HFFc6 (cell line): Measurements from ENCODE around the gene CDH23. TPM values are rescaled to one million over a fixed set of nuclear protein-coding genes. Genes with fewer than 3 reads are reported as not detected.
A peak's percentile ranks its signal among the peaks of the same experiment; 100 is the strongest.

Source experiments
- DNase-seq: peaks from one replicate; pipeline ENCODE4 v3.0.0-alpha.2; 2018
- H3K27ac Mint-ChIP-seq: 2 replicates; pipeline ENCODE4 v1.8.0; 2020; ENCODE audit warnings: mild to moderate bottlenecking, mixed read lengths
- H3K27me3 Mint-ChIP-seq: 2 replicates; pipeline ENCODE4 v1.8.0; 2021; ENCODE audit warnings: mild to moderate bottlenecking, moderate library complexity, mixed read lengths; ENCODE audit not compliant: insufficient read depth
- H3K36me3 Mint-ChIP-seq: 2 replicates; pipeline ENCODE4 v1.8.0; 2021; ENCODE audit warnings: low read depth, mixed read lengths
- H3K4me1 Mint-ChIP-seq: 2 replicates; pipeline ENCODE4 v1.8.0; 2020; ENCODE audit warnings: low read depth, mixed read lengths
- H3K4me3 Mint-ChIP-seq: 2 replicates; pipeline ENCODE4 v1.8.0; 2020; ENCODE audit warnings: mild to moderate bottlenecking, moderate library complexity, mixed read lengths
- H3K9me3 Mint-ChIP-seq: 2 replicates; pipeline ENCODE4 v1.8.0; 2020; ENCODE audit warnings: mild to moderate bottlenecking, mixed read lengths
- total RNA-seq, 6 experiments: library from RNA; stranded (reverse); fragmentation: NEBNext Ultra II Directional; extraction: Animal tissue kit (Norgen Biotek cat#: 25700); gene quantifications; 2 replicates in 1 of 6; 3 replicates in 5 of 6; pipeline ENCODE4 v1.2.3, GENCODE V29; 2021
- TF ChIP-seq, protein P1 (sequence below): fragments of 200-600 bp; sonication (generic); IDR thresholded peaks from 2 replicates; pipeline ENCODE4 v1.5.0; 2021; ENCODE audit warnings: antibody characterized with exemption, mild to moderate bottlenecking

The CDH23 gene
- total RNA-seq, 6 experiments from 2014 or later, result 0.02 to 0.11 (median 0.04) TPM; not detected in 2

DNA sequence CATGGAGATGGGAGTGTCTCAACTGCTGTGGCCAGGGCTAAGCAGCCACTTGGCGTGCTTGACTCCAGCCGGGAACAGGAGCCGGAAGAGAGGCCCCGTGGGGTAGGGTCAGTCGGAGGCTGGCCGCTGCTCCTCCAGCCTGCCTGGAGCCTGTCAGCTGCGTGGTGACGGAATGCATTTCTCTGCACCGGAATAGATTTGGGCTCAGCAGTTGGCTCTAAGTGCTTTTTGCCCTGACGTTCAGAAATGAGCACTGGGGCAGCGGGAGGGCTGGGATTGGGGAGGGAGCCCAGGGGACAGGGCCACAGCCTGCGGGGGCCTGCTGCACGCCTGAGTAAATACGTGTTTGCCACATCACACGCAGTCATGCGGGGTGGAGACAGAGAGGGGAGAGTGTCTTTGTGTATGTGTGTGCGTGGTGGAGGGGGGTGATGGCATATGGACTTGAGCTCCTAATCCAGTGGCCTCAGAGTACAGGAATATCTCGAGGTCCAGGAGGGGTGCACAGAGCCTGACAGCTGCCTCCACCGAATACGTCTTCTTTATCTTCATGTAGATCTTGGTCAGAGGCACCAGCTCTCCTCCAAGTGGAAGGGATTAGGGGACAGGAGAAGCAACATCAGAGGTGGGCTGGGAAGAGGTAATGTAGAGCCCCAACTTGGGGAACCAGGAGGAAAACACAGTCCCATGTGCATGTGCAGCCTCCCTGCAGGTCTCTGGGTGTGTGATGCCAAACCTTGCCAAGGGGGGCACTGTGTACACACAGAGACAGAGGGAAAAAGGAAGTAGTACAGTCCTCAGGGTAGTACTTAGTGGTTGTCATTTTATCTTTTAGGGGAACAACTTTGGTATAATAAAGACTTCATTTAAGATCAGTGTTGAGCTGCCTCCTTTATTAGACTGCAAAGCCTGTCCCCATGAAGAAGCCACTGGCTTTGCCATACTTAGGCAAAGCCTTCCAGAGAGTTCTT, 151.4 kb downstream of the CDH23 start:
- Mint-ChIP-seq H3K4me3 (no peak overlapping the region), H3K36me3 (no peaks in the 10 kb centered on the region), H3K4me1 (no peaks in the 10 kb centered on the region), H3K9me3 (no peaks in the 10 kb centered on the region), H3K27ac (no peak overlapping the region), H3K27me3 (peaks cover 31% of the 10 kb centered on the region)
- TF ChIP-seq, protein P1, sequence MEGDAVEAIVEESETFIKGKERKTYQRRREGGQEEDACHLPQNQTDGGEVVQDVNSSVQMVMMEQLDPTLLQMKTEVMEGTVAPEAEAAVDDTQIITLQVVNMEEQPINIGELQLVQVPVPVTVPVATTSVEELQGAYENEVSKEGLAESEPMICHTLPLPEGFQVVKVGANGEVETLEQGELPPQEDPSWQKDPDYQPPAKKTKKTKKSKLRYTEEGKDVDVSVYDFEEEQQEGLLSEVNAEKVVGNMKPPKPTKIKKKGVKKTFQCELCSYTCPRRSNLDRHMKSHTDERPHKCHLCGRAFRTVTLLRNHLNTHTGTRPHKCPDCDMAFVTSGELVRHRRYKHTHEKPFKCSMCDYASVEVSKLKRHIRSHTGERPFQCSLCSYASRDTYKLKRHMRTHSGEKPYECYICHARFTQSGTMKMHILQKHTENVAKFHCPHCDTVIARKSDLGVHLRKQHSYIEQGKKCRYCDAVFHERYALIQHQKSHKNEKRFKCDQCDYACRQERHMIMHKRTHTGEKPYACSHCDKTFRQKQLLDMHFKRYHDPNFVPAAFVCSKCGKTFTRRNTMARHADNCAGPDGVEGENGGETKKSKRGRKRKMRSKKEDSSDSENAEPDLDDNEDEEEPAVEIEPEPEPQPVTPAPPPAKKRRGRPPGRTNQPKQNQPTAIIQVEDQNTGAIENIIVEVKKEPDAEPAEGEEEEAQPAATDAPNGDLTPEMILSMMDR, result peak; percentile 71
- DNase-seq, result no peak

DNA sequence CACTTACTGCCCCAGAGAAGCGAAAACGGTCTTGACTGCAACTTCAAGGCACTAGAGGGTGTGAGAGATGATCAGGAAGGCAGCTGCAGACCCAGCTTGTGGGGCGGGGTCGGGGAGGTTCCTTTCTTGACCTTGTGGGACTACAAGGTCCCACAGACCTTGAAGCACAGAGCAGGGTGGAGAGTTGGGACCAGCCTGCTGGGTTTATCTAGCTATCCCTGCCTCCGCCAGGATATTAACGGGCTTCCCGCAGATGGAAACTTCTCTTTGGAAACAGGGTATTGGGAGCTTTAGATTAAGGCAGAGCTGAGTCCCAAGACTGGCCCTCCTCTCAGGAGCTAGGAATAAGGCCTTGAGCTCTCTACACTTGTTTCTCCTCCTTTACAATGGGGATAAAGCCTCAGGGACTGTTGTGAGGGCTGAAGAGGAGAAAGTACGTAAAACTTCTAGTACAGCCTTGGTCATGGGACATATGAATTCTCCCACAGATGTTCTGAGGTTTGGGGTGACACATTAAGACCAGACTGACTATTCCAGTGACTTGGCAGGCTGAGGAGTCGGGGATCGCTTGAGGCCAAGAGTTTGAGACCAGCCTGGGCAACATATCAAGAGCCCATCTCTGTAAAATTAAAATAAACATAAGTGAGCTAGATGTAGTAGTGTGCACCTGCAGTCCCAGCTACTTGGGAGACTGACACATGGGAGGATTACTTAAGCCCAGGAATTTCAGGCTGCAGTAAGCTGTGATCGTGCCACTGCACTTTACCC, 153.2 kb downstream of the CDH23 start:
- no peaks in the 10 kb centered on the region for H3K9me3 Mint-ChIP-seq
- no peak overlapping the region for H3K27ac Mint-ChIP-seq
- peaks cover 25% of the 10 kb centered on the region for H3K27me3 Mint-ChIP-seq
- no peak overlapping the region for H3K4me3 Mint-ChIP-seq
- TF ChIP-seq, protein P1, result no peak
- DNase-seq, result no peak
- H3K4me1 Mint-ChIP-seq, result no peaks in the 10 kb centered on the region
- no peaks in the 10 kb centered on the region for H3K36me3 Mint-ChIP-seq

DNA sequence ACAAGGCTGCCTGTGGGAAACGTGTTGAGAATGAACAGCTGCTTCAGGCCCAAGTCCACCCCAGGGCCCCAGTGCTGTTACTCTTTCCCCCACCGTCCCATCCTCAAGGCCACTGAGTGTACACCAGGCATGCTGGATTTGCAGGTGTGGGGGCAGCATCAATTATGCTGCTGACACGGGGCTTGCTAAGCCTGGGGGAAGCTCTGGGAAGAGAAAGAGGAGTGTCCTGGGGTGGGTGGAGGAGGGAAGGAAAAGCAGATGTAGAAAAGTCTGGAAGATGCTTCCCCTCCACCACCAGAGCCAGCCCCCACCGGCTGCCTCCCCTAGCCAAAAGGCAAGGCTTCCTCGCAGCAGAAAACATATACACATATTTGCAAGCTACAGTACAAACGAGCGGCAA, 153.9 kb downstream of the CDH23 start:
- Mint-ChIP-seq H3K27me3 (peaks cover 25% of the 10 kb centered on the region), H3K36me3 (no peaks in the 10 kb centered on the region), H3K4me1 (no peaks in the 10 kb centered on the region), H3K4me3 (no peak overlapping the region), H3K27ac (no peak overlapping the region), H3K9me3 (no peaks in the 10 kb centered on the region)
- no peak for DNase-seq
- TF ChIP-seq, protein P1, result no peak

DNA sequence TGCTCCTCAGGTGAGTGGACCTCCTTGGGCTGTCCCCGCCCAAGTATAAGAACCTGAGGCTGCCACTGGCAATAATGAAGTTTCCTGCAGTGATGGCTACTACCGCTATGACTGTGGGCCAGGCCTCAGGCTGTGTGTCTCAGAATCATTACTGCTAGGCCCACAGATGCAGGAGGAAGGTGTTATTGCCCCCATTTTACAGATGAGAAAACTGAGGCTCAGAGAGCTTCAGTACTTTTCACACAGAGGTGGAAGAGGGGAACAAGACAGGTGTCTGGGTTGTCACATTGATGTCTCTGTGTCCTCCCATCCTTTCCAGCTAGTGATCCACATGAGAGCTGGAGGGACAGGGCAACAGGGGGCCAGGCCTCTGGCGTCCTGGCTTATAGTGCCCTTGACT, 155.2 kb downstream of the CDH23 start:
- no peaks in the 10 kb centered on the region for H3K9me3 Mint-ChIP-seq
- no peaks in the 10 kb centered on the region for H3K4me1 Mint-ChIP-seq
- TF ChIP-seq, protein P1, result no peak
- H3K36me3 Mint-ChIP-seq, result no peaks in the 10 kb centered on the region
- no peak for DNase-seq
- H3K27ac Mint-ChIP-seq, result no peak overlapping the region
- no peak overlapping the region for H3K4me3 Mint-ChIP-seq
- peaks cover 30% of the 10 kb centered on the region for H3K27me3 Mint-ChIP-seq

DNA sequence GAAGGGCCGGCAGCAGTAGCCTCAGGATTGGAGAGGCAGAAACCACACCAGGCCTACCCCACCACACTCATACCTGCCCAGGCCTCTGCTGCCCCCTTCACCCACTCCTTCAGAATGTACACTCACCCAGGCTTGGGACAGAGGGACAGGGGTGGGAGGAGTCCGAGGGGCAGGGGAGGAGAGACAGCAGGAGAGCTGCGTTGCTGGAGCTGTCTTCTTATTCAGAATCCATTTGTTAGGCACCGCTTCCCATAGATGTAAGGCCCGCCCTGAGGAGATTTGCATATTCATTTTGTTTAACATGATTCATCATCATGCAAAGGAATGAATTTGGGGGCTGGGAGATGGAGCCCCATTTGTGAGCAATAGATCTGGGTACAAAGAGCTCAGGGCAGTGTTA, 156.7 kb downstream of the CDH23 start:
- no peaks in the 10 kb centered on the region for H3K9me3 Mint-ChIP-seq
- H3K27me3 Mint-ChIP-seq, result peaks cover 35% of the 10 kb centered on the region

More for the DNA sequence above, 156.7 kb downstream of the CDH23 start:
- Mint-ChIP-seq H3K27ac (no peak overlapping the region), H3K36me3 (no peaks in the 10 kb centered on the region), H3K4me1 (no peaks in the 10 kb centered on the region), H3K4me3 (no peak overlapping the region)
- no peak for DNase-seq
- TF ChIP-seq, protein P1, result no peak
